K562 (cell line): ENCODE measurements around the gene TCOF1. TPM values are rescaled to one million over a fixed set of nuclear protein-coding genes. Genes with fewer than 3 reads are reported as not detected.

ENCODE experiments used
- ATAC-seq: fragments of 200-7000 bp; cut with Tn5 transposase; 3 replicates; pipeline ENCODE4 v1.9.1; 2020; ENCODE audit warnings: moderate library complexity
- BruUV-seq: library from RNA; stranded (reverse); fragments of 400-500 nt; replicated peaks from 2 replicates; lab custom pipeline; 2021; lab: Mats Ljungman, UMichigan
- CTCF ChIA-PET: fragments of 300-600 bp; formaldehyde crosslinking; extraction: SDS; loops from one replicate; lab custom pipeline; 2021; ENCODE audit warnings: low intra/inter-chr PET ratio; lab: Yijun Ruan, JAX
- POLR2A ChIA-PET: fragments of 300-600, 350-650 bp; sonication (Branson Sonifier 250); formaldehyde crosslinking; extraction: SDS; loops from one replicate; lab custom pipeline; 2021; ENCODE audit warnings: antibody characterized with exemption, inconsistent platforms; lab: Yijun Ruan, JAX
- DNase-seq, 4 experiments: peaks; one replicate each; pipeline versions ENCODE4 v3.0.0 to v3.0.0-alpha.2; 2011 to 2018; ENCODE audit warnings: low spot score in 3 of 4, mixed read lengths in 3 of 4; ENCODE audit errors: extremely low read depth in 1 of 4
- FAIRE-seq: peaks from 2 replicates; lab custom pipeline; 2011; peaks lifted over from hg19 to GRCh38; lab: Jason Lieb, UNC
- H2AFZ ChIP-seq: 2 replicates; pipeline ENCODE4 v1.6.0; 2011; ENCODE audit warnings: low read depth, low read length, control low read depth, inconsistent platforms
- H3K27ac ChIP-seq: fragments of 200-600 bp; 3 replicates; pipeline ENCODE4 v1.8.0; 2011; ENCODE audit warnings: low read depth, mild to moderate bottlenecking, control low read depth, inconsistent platforms, low read length, moderate library complexity, mixed read lengths; ENCODE audit errors: extremely low read depth
- H3K27me3 ChIP-seq, 2 experiments: fragments of 300-600 bp in 1 of 2; 2 replicates in 1 of 2; 3 replicates in 1 of 2; pipeline versions ENCODE4 v1.6.0 to v1.8.0; 2011; ENCODE audit warnings: inconsistent platforms in 2 of 2, low read length in 2 of 2, mild to moderate bottlenecking in 1 of 2, mixed read lengths in 1 of 2, moderate library complexity in 1 of 2; ENCODE audit not compliant: control insufficient read depth in 2 of 2, insufficient read depth in 2 of 2
- H3K36me3 ChIP-seq: fragments of 300-600 bp; 3 replicates; pipeline ENCODE4 v1.8.0; 2011; ENCODE audit warnings: mild to moderate bottlenecking, low read length, inconsistent platforms; ENCODE audit not compliant: control insufficient read depth, insufficient read depth
- H3K4me1 ChIP-seq, 2 experiments: fragments of 200-600 bp in 1 of 2; replicated peaks in 1 of 2; 2 replicates in 1 of 2; 3 replicates in 1 of 2; pipeline versions ENCODE4 v1.5.1 to v1.8.0; 2011; ENCODE audit warnings: inconsistent platforms in 2 of 2, low read length in 2 of 2, mild to moderate bottlenecking in 1 of 2, mixed read lengths in 1 of 2, moderate library complexity in 1 of 2; ENCODE audit not compliant: control insufficient read depth in 2 of 2, insufficient read depth in 2 of 2
- H3K4me2 ChIP-seq: 2 replicates; pipeline ENCODE4 v1.6.1; 2011; ENCODE audit warnings: low read length, control low read depth, inconsistent platforms, mixed read lengths; ENCODE audit not compliant: insufficient read depth
- H3K4me3 ChIP-seq: fragments of 200-600 bp; sonication (generic), shearing (Covaris generic); 2 replicates; pipeline ENCODE4 v1.5.1; 2016; ENCODE audit warnings: control low read depth, inconsistent platforms
- H3K79me2 ChIP-seq: fragments of 200-600 bp; 3 replicates; pipeline ENCODE4 v1.8.0; 2011; ENCODE audit warnings: low read length, inconsistent platforms; ENCODE audit not compliant: control insufficient read depth, insufficient read depth
- H3K9ac ChIP-seq, 2 experiments: 2 replicates each; pipeline versions ENCODE4 v1.6.0 to v1.6.1; 2011; ENCODE audit warnings: low read depth in 2 of 2, low read length in 2 of 2, control low read depth in 1 of 2, inconsistent platforms in 1 of 2, mild to moderate bottlenecking in 1 of 2, mixed read lengths in 1 of 2; ENCODE audit not compliant: insufficient read depth in 1 of 2
- H3K9me1 ChIP-seq: one replicate; pipeline ENCODE4 v1.6.0; 2011; ENCODE audit warnings: inconsistent platforms, mild to moderate bottlenecking, low read length, moderate library complexity; ENCODE audit not compliant: control insufficient read depth, insufficient read depth
- H3K9me3 ChIP-seq: replicated peaks from 2 replicates; pipeline ENCODE4 v1.5.1; 2011; ENCODE audit warnings: low read depth, low read length, inconsistent platforms; ENCODE audit not compliant: control insufficient read depth, insufficient read depth
- H4K20me1 ChIP-seq: replicated peaks from 2 replicates; pipeline ENCODE4 v1.6.1; 2011; ENCODE audit warnings: low read length, inconsistent platforms, mixed read lengths; ENCODE audit not compliant: control insufficient read depth, insufficient read depth
- ATF1 ChIP-seq, 2 experiments: fragments of 450-650 bp in 1 of 2; IDR thresholded peaks; 2 replicates each; pipeline ENCODE4 v1.6.1; 2016; ENCODE audit warnings: missing compliant biosample characterization in 1 of 2, missing genetic modification characterization in 1 of 2
- BHLHE40 ChIP-seq: IDR thresholded peaks from 2 replicates; pipeline ENCODE4 v1.6.1; 2011; ENCODE audit warnings: low read length, improper control_type of control experiment
- CREM ChIP-seq: IDR thresholded peaks from 2 replicates; pipeline ENCODE4 v1.6.1; 2014; ENCODE audit warnings: antibody characterized with exemption, low read depth
- FOS ChIP-seq: IDR thresholded peaks from 3 replicates; pipeline ENCODE4 v1.6.1; 2011; ENCODE audit not compliant: insufficient read length; ENCODE audit errors: extremely low read depth
- HMBOX1 ChIP-seq: sonication (generic); IDR thresholded peaks from 2 replicates; pipeline ENCODE4 v1.6.1; 2016
- NCOR1 ChIP-seq: fragments of 450-650 bp; IDR thresholded peaks from 2 replicates; pipeline ENCODE4 v1.6.1; 2016; ENCODE audit warnings: mild to moderate bottlenecking, moderate library complexity
- PRDM10 ChIP-seq: fragments of 450-650 bp; IDR thresholded peaks from 2 replicates; pipeline ENCODE4 v1.6.1; 2018; ENCODE audit not compliant: partially characterized antibody
- PTBP1 ChIP-seq: fragments of 200-400 bp; formaldehyde crosslinking; IDR thresholded peaks from 2 replicates; pipeline ENCODE4 v1.6.1; 2017; ENCODE audit warnings: low read depth, low read length
- RFX5 ChIP-seq: IDR thresholded peaks from 2 replicates; pipeline ENCODE4 v1.6.1; 2011; ENCODE audit warnings: low read depth, mild to moderate bottlenecking, improper control_type of control experiment, low read length
- SNRNP70 ChIP-seq: fragments of 200-400 bp; formaldehyde crosslinking; optimal IDR thresholded peaks from 2 replicates; pipeline ENCODE3; 2017; ENCODE audit warnings: low read depth, low read length
- TEAD1 ChIP-seq, 2 experiments: fragments of 450-650 bp in 1 of 2; sonication (generic) in 1 of 2; formaldehyde crosslinking; IDR thresholded peaks; 2 replicates each; pipeline versions ENCODE4 v1.4.0 to v1.8.0; 2020 to 2022; ENCODE audit warnings: mild to moderate bottlenecking in 2 of 2, missing genetic modification reagents in 1 of 2
- VEZF1 ChIP-seq: fragments of 200-800 bp; sonication (Bioruptor generic); IDR thresholded peaks from 2 replicates; pipeline ENCODE4 v1.6.1; 2017; ENCODE audit warnings: missing genetic modification characterization, missing compliant biosample characterization
- YY1 ChIP-seq, 3 experiments: IDR thresholded peaks; 2 replicates each; pipeline ENCODE4 v1.6.1; 2011; ENCODE audit warnings: low read length in 2 of 3, mild to moderate bottlenecking in 2 of 3, moderate library complexity in 2 of 3, borderline replicate concordance in 1 of 3, control low read depth in 1 of 3, low read depth in 1 of 3; ENCODE audit not compliant: insufficient read depth in 3 of 3, insufficient replicate concordance in 2 of 3, control insufficient read depth in 1 of 3, insufficient read length in 1 of 3; ENCODE audit errors: extremely low read depth in 1 of 3
- ZNF384 ChIP-seq: IDR thresholded peaks from 2 replicates; pipeline ENCODE4 v1.6.1; 2012; ENCODE audit warnings: low read depth, low read length, improper control_type of control experiment
- ZNF589 ChIP-seq: fragments of 200-800 bp; sonication (Bioruptor generic); IDR thresholded peaks from 2 replicates; pipeline ENCODE4 v1.6.1; 2016; ENCODE audit warnings: low read depth, missing genetic modification characterization, missing compliant biosample characterization
- WGBS: fragments of 100-300 bp; shearing (Covaris generic); methylation state at CpG from one replicate; pipeline ENCODE4 v1.1.6; 2016; ENCODE audit warnings: low coverage, mixed read lengths; ENCODE audit not compliant: insufficient coverage; ENCODE audit errors: missing lambda C conversion rate; 5-methylcytosine and 5-hydroxymethylcytosine counted together
- in situ Hi-C: fragments of 300-500 bp; cut with MboI; formaldehyde crosslinking; loops from 4 replicates; pipeline ENCODE4 v1.15.0; 2018; ENCODE audit warnings: inconsistent platforms, mixed read lengths
- intact Hi-C: fragments of 100-400 bp; cut with micrococcal nuclease; formaldehyde crosslinking; loops from 2 replicates; pipeline ENCODE4 v1.14.2; 2022
- polyA plus RNA-seq, 8 experiments: library from polyadenylated mRNA; depleted of rRNA in 4 of 8; stranded (reverse) in 5 of 8; unstranded in 3 of 8; fragments of >200 nt; fragmentation: Nextera tagmentation in 2 of 8; fragmentation: Illumina TruSeq in 1 of 8; extraction: Ambion mirVana in 2 of 8; extraction: Trizol in 1 of 8; gene quantifications; 2 replicates each; pipeline versions ENCODE4 v1.2.1 to v1.2.3, GENCODE V29; 2011 to 2014; ENCODE audit warnings: inconsistent platforms in 1 of 8, missing spikeins in 1 of 8
- total RNA-seq, 7 experiments: library from RNA; depleted of rRNA in 6 of 7; stranded (reverse); fragments of >200 nt in 6 of 7; fragmentation: Illumina TruSeq in 2 of 7; extraction: Trizol in 2 of 7; gene quantifications; 2 replicates each; pipeline versions ENCODE4 v1.2.1 to v1.2.3, GENCODE V29; 2011 to 2021; ENCODE audit warnings: low replicate concordance in 1 of 7

TCOF1 gene
- total and polyA plus RNA-seq, 9 of the 15 experiments (the other 6 are each of a cell fraction or from before 2014, with no cell fraction given) = 9.8 to 134 (median 61.7) TPM

GRCh38 chr5:150410524-150411244 lies 53.2 kb downstream of the TCOF1 start:
- Histone ChIP-seq H3K9me1 (no peaks in the 10 kb centered on the region), H4K20me1 (0 out of 2 replicates have a peak, but pooled peaks cover 5% of the 10 kb centered on the region), H3K4me1 (peaks cover 4 to 12% of the 10 kb centered on the region in 2 experiments; a peak in 3 of 5 replicates), H3K27me3 (peaks cover 2 to 8% of the 10 kb centered on the region in 2 experiments; a peak in 1 of 5 replicates), H3K79me2 (no peaks in the 10 kb centered on the region), H2AFZ (no peak overlapping the region), H3K27ac (no peak overlapping the region), H3K4me2 (no peak overlapping the region), H3K9ac (no peak overlapping the region), H3K9me3 (no peaks in the 10 kb centered on the region), H3K36me3 (no peaks in the 10 kb centered on the region), H3K4me3 (no peak overlapping the region)
- 30% methylated on average over 4 of the region's 4 CpGs for WGBS
- CTCF ChIA-PET = no interaction called here
- in situ Hi-C loops = no loop called here
- intact Hi-C loops = no loop called here
- no TSS peak for BruUV-seq
- peak; percentile 75 for FAIRE-seq
- DNase-seq = peak in 1 of 4 experiments; percentile 42
- POLR2A ChIA-PET = interaction anchor here (0.5 to 1.6 kb wide), 9 partner anchors 10 to 1489 kb away, joined by 3 read pairs; no protein-coding TSS in a partner anchor
- peak; percentile 73 for ATAC-seq
- peak; percentile 49 for TF ChIP-seq PRDM10
- peak; percentile 55 for TF ChIP-seq BHLHE40
- TF ChIP-seq CREM = peak; percentile 93
- TF ChIP-seq SNRNP70 = no peak
- TF ChIP-seq PTBP1 = no peak
- peak; percentile 61; the same call in 1 of the 2 replicates for TF ChIP-seq HMBOX1
- TF ChIP-seq VEZF1 = peak; percentile 21; the same call in 1 of the 2 replicates
- TF ChIP-seq ZNF384 = peak; percentile 98
- TF ChIP-seq TEAD1 (CRISPR knock-in tag; IDR thresholded peaks at IDR 0.05) = no peak
- TF ChIP-seq ATF1 (CRISPR knock-in tag; IDR thresholded peaks at IDR 0.05) = no peak
- TF ChIP-seq ATF1 (tag; IDR thresholded peaks at IDR 0.05) = peak; percentile 93
- peak in 1 of 3 experiments; percentile 9 for TF ChIP-seq YY1 (IDR thresholded peaks at IDR 0.05; ENCODE audit: borderline replicate concordance in 1 of 3, control insufficient read depth in 1 of 3, extremely low read depth in 1 of 3, insufficient read depth in 3 of 3, insufficient read length in 1 of 3, insufficient replicate concordance in 2 of 3, low read depth in 1 of 3, low read length in 2 of 3)
- TF ChIP-seq NCOR1 = no peak
- TF ChIP-seq FOS = peak; percentile 68
- TF ChIP-seq ZNF589 = no peak
- TF ChIP-seq RFX5 = peak; percentile 99
